Measurements from ENCODE around the gene SPATA12.

SPATA12 gene

GRCh38 chr3:57120451-57121174, 60.1 kb downstream of the SPATA12 start:
- DNase-seq, result no peak
